Gastroesophageal sphincter (tissue), 4 donors: Measurements from ENCODE around the gene RPP14. TPM values are rescaled to one million over a fixed set of nuclear protein-coding genes. Genes with fewer than 3 reads are reported as not detected.

Experiments used
- ATAC-seq: fragments of 150-250 bp; one replicate; pipeline ENCODE4 v1.9.1; 2016; ENCODE audit warnings: mild to moderate bottlenecking, moderate library complexity
- H3K27ac ChIP-seq, 4 donors: fragments of 200-600 bp; sonication (generic) in 3 of 4; 1 replicate in 3 of 4; 2 replicates in 1 of 4; pipeline ENCODE4 v1.5.1; 2016 to 2019
- H3K27me3 ChIP-seq: fragments of 200-600 bp; sonication (generic); one replicate; pipeline ENCODE4 v1.5.1; 2019
- H3K36me3 ChIP-seq, 2 donors: fragments of 200-600 bp; sonication (generic); one replicate each; pipeline ENCODE4 v1.5.1; 2019; ENCODE audit warnings: control low read depth in 1 of 2
- H3K4me1 ChIP-seq, 3 donors: fragments of 200-600 bp; sonication (generic); 1 replicate in 2 of 3; 2 replicates in 1 of 3; pipeline ENCODE4 v1.5.1; 2016 to 2019; ENCODE audit warnings: control low read depth in 2 of 3
- H3K4me3 ChIP-seq, 2 donors: fragments of 200-600 bp; sonication (generic); one replicate each; pipeline ENCODE4 v1.5.1; 2019; ENCODE audit warnings: mild to moderate bottlenecking in 1 of 2, moderate library complexity in 1 of 2
- H3K9me3 ChIP-seq, 3 donors: fragments of 200-600 bp; sonication (generic); one replicate each; pipeline ENCODE4 v1.5.1; 2017 to 2019; ENCODE audit warnings: control low read depth in 2 of 3
- EP300 ChIP-seq: sonication (generic); formaldehyde crosslinking; IDR thresholded peaks from one replicate; pipeline ENCODE4 v1.6.1; 2017; ENCODE audit warnings: antibody characterized with exemption, mild to moderate bottlenecking
- POLR2A ChIP-seq, 2 donors: fragments of 450-650 bp; IDR thresholded peaks; one replicate each; pipeline ENCODE4 v1.6.1; 2017; ENCODE audit warnings: antibody characterized with exemption in 2 of 2, mild to moderate bottlenecking in 2 of 2, moderate library complexity in 1 of 2
- POLR2AphosphoS5 ChIP-seq: sonication (generic); formaldehyde crosslinking; IDR thresholded peaks from one replicate; pipeline ENCODE4 v1.6.1; 2017; ENCODE audit warnings: antibody characterized with exemption
- WGBS, 2 donors: methylation state at CpG; one replicate each; pipeline ENCODE4 v1.1.5; 2018; ENCODE audit warnings: low coverage in 1 of 2; 5-methylcytosine and 5-hydroxymethylcytosine counted together
- total RNA-seq, 4 donors: library from RNA; depleted of rRNA; stranded (reverse); fragments of >200 nt; gene quantifications; one replicate each; pipeline ENCODE4 v1.1.0, GENCODE V29; 2016
- TF ChIP-seq, protein P1 (sequence below), 4 experiments: fragments of 200-600 bp in 2 of 4; fragments of 450-650 bp in 2 of 4; sonication (generic) in 1 of 4; IDR thresholded peaks; one replicate each; pipeline ENCODE4 v1.5.1; 2017 to 2019; ENCODE audit warnings: antibody characterized with exemption in 4 of 4, mild to moderate bottlenecking in 2 of 4, moderate library complexity in 2 of 4

The RPP14 gene
- total RNA-seq, 4 donors from 2014 or later = 12.3 to 14.4 (median 14.1) TPM

DNA sequence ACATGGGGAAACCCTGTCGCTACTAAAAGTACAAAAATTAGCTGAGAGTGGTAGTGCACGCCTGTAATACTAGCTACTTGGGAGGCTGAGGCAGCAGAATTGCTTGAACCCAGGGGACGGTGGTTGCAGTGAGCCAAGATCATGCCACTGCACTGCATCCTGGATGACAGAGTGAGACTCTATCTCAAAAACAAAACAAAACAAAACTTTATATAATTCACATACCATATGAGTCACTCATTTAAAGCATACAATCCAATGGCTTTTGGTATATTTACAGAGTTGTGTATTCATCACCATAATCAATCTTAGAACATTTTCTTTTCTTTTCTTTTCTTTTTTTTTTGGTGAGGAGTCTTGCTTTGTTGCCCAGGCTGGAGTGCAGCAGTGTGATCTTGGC is 35.3 kb downstream of the RPP14 start:
- Histone ChIP-seq H3K4me3 (no peak overlapping the region), H3K4me1 (peaks cover 0 to 39% (median 5%) of the 10 kb centered on the region in 3 donors), H3K9me3 (no peaks in the 10 kb centered on the region), H3K27me3 (no peaks in the 10 kb centered on the region), H3K36me3 (peaks cover 0 to 14% of the 10 kb centered on the region in 2 donors), H3K27ac (no peak overlapping the region)
- TF ChIP-seq EP300 (no peak), POLR2A (IDR thresholded peaks at IDR 0.05) (no peak), POLR2AphosphoS5 (no peak)
- TF ChIP-seq, protein P1, sequence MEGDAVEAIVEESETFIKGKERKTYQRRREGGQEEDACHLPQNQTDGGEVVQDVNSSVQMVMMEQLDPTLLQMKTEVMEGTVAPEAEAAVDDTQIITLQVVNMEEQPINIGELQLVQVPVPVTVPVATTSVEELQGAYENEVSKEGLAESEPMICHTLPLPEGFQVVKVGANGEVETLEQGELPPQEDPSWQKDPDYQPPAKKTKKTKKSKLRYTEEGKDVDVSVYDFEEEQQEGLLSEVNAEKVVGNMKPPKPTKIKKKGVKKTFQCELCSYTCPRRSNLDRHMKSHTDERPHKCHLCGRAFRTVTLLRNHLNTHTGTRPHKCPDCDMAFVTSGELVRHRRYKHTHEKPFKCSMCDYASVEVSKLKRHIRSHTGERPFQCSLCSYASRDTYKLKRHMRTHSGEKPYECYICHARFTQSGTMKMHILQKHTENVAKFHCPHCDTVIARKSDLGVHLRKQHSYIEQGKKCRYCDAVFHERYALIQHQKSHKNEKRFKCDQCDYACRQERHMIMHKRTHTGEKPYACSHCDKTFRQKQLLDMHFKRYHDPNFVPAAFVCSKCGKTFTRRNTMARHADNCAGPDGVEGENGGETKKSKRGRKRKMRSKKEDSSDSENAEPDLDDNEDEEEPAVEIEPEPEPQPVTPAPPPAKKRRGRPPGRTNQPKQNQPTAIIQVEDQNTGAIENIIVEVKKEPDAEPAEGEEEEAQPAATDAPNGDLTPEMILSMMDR (IDR thresholded peaks at IDR 0.05) = no peak
- WGBS, 2 donors = 83 to 100% methylated on average over 1 to 2 of the region's 3 CpGs
- no peak for ATAC-seq

DNA sequence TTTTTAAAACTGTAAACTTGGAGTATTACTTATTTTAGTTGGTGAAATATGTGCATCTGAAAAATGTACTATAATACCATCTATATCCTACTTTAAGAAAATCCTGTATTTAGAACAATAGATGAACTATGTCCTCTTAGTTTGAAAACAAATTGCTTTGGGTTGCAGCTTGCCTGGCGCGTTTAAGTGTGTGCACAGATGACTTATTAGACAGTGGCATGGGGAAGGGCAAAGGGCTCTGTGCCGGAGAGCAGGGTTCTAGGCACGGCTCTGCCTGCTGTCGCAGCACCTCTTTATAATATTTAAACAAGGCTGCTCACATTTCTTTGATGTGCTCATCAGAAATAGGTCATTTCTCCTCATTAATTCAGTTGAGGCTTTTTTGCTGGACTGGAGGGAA is 36.6 kb downstream of the RPP14 start:
- 54 to 60% methylated on average over 2 to 3 of the region's 5 CpGs for WGBS, 2 donors
- H3K9me3 ChIP-seq = no peaks in the 10 kb centered on the region
- H3K4me3 ChIP-seq = no peak overlapping the region
- peaks cover 0 to 14% of the 10 kb centered on the region in 2 donors for H3K36me3 ChIP-seq
- H3K4me1 ChIP-seq = peaks cover 0 to 38% (median 5%) of the 10 kb centered on the region in 3 donors
- H3K27me3 ChIP-seq = no peaks in the 10 kb centered on the region
- TF ChIP-seq, protein P1 (IDR thresholded peaks at IDR 0.05) = no peak
- TF ChIP-seq POLR2AphosphoS5 (no peak), EP300 (no peak), POLR2A (IDR thresholded peaks at IDR 0.05) (no peak)
- ATAC-seq = no peak
- no peak overlapping the region for H3K27ac ChIP-seq

DNA sequence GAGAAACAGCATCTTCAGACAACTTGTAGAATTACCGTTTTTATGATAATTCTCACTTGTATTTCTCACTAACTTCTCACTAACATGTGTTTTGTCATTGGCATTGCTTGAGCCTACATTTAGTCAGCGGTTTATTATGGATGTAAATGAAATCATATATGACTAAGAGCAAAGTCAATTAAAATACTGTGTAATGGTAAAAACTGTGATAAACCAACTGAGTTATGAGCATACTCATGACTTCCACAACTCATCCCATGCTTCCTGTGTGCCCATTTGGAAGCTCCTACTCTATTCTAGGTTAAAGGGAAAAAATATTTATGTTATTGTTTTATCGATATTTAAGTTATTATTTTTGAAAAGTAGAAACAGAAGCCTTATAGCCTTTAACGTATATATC is 39.4 kb downstream of the RPP14 start:
- Histone ChIP-seq H3K36me3 (peaks cover 0 to 5% of the 10 kb centered on the region in 2 donors), H3K27ac (no peak overlapping the region), H3K27me3 (no peaks in the 10 kb centered on the region), H3K4me3 (no peak overlapping the region), H3K9me3 (no peaks in the 10 kb centered on the region), H3K4me1 (peaks cover 0 to 49% (median 8%) of the 10 kb centered on the region in 3 donors)
- 93 to 98% methylated on average over 4 of the region's 4 CpGs for WGBS, 2 donors
- TF ChIP-seq, protein P1 (IDR thresholded peaks at IDR 0.05) = no peak
- TF ChIP-seq POLR2AphosphoS5 = no peak
- no peak for TF ChIP-seq POLR2A (IDR thresholded peaks at IDR 0.05)
- no peak for TF ChIP-seq EP300
- ATAC-seq = no peak

DNA sequence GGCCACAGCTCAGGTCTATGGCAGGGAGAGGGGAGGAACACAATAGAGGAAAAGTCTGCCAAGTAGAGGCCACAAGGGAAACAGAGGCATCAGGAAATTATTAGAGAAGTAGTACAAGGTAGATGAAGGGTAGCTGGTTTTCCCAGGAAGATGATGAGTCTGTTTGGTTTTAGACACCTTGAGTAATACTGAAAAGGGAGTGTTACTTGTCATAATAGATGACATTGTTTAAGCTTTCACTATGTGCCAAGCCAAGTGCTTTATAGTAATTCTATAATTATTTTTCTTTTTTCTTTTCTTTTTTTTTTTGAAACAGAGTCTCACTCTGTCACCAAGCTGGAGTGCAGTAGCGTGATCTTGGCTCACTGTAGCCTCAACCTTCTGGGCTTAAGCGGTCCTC is 40.3 kb downstream of the RPP14 start:
- no peak for ATAC-seq
- TF ChIP-seq POLR2AphosphoS5 = no peak
- TF ChIP-seq, protein P1 (IDR thresholded peaks at IDR 0.05) = no peak
- no peak for TF ChIP-seq POLR2A (IDR thresholded peaks at IDR 0.05)
- TF ChIP-seq EP300 = no peak

DNA sequence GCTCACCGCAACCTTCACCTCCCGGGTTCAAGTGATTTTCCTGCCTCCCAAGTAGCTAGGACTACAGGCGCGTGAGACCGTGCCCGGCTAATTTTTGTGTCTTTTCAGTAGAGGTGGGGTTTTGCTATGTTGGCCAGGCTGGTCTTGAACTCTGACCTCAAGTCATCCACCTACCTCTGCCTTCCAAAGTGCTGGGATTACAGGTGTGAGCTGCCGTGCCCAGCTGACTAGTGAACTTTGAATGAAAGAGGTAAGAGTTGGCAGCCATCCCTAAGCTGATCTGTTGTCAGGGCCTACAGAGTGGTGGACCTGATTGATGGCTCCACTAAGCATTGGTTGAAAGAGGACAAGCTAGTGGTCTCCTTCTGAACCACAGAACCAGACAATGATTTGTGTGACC is 41.9 kb downstream of the RPP14 start:
- H3K27ac ChIP-seq = no peak overlapping the region
- 96 to 100% methylated on average over 3 to 6 of the region's 7 CpGs for WGBS, 2 donors
- no peak overlapping the region for H3K4me3 ChIP-seq
- no peak for ATAC-seq
- TF ChIP-seq, protein P1 (IDR thresholded peaks at IDR 0.05) = no peak
- TF ChIP-seq POLR2AphosphoS5 = no peak
- TF ChIP-seq POLR2A (IDR thresholded peaks at IDR 0.05) = no peak
- TF ChIP-seq EP300 = no peak
- no peaks in the 10 kb centered on the region for H3K9me3 ChIP-seq
- H3K27me3 ChIP-seq = no peaks in the 10 kb centered on the region
- H3K4me1 ChIP-seq = peaks cover 0 to 46% (median 8%) of the 10 kb centered on the region in 3 donors
- no peaks in the 10 kb centered on the region for H3K36me3 ChIP-seq

More for the DNA sequence above, 40.3 kb downstream of the RPP14 start:
- Histone ChIP-seq H3K36me3 (peaks cover 0 to 3% of the 10 kb centered on the region in 2 donors), H3K4me3 (no peak overlapping the region), H3K9me3 (no peaks in the 10 kb centered on the region), H3K27ac (no peak overlapping the region), H3K27me3 (no peaks in the 10 kb centered on the region), H3K4me1 (peaks cover 0 to 51% (median 8%) of the 10 kb centered on the region in 3 donors)
- WGBS, 2 donors = 88% methylated on average over 1 of the region's 2 CpGs; no CpG with 5 or more reads in 1 of the 2 donors
